ENCODE measurements around the gene TACC3.

- TF ChIP-seq CREB1 (CRISPR knock-in tag; IDR thresholded peaks at IDR 0.05) (0 out of 2 replicates have a peak, but pooled peaks have one; percentile 20), CTCF (IDR thresholded peaks at IDR 0.05) (no peak), ZNF121 (CRISPR knock-in tag; IDR thresholded peaks at IDR 0.05) (no peak), NR3C1 (CRISPR knock-in tag; conservative IDR thresholded peaks at IDR 0.05; ENCODE audit: low read depth) (no peak), IRF2 (CRISPR knock-in tag; IDR thresholded peaks at IDR 0.05; ENCODE audit: borderline replicate concordance, low read depth) (no peak)
Measured at GRCh38 chr4:1721003-1721665, at the start of gene TACC3, which contains the start of gene TMEM129.

All from WTC11 (cell line).